T-helper 1 cell treated with Interleukin-12 subunit alpha and Interleukin-12 subunit beta and Interleukin-4 antibody, amounts not matched to agents 30 μg/mL and 1 μg/mL, for 36 hours (primary cell): ENCODE data around the gene ORM1.

Source experiments
- H3K27ac Mint-ChIP-seq: one replicate; pipeline ENCODE4 v1.8.0; 2021; ENCODE audit warnings: mild to moderate bottlenecking, mixed read lengths
- H3K27me3 Mint-ChIP-seq: one replicate; pipeline ENCODE4 v1.8.0; 2021; ENCODE audit warnings: low read depth, mixed read lengths
- H3K36me3 Mint-ChIP-seq: one replicate; pipeline ENCODE4 v1.8.0; 2021; ENCODE audit warnings: low read depth, mixed read lengths
- H3K4me1 Mint-ChIP-seq: one replicate; pipeline ENCODE4 v1.8.0; 2021; ENCODE audit warnings: low read depth, mixed read lengths
- H3K4me3 Mint-ChIP-seq: one replicate; pipeline ENCODE4 v1.8.0; 2021; ENCODE audit warnings: mild to moderate bottlenecking, moderate library complexity, mixed read lengths
- H3K9me3 Mint-ChIP-seq: one replicate; pipeline ENCODE4 v1.8.0; 2021; ENCODE audit warnings: mixed read lengths

ORM1 gene

DNA sequence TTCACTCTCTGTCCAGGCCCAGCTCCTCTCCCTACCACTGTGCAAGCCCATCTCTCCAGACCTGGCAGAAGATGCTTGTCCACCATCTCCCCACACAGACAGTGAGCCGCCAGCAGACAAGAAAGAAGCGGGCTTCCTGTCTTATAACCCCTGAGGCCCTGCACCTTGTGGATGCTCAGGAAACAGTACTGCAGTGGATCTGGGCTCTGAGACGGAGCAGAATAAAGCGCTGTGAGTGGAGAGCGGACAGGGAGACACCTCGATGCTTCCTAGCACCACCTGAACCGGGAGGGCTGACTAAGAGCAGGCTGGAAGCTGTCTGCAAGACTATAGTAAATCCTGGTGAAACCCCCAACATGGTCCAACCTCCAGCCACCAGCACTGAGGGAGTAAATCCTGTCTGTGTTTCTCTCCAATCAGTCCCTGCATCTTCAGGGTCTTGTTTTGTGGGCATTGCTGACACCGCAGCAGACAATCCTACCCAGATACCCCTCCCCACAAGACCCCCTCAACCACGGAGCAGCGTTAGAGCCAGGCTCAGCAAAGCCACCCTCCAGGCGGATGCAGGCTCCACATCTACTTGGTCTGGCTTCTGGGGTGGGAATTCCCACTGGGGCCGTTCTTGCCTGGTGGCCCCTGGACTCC, 25.5 kb downstream of the ORM1 start:
- peak overlapping the region; percentile 92 for H3K27ac Mint-ChIP-seq
- H3K9me3 Mint-ChIP-seq: no peaks in the 10 kb centered on the region
- H3K27me3 Mint-ChIP-seq: no peaks in the 10 kb centered on the region
- peaks cover 37% of the 10 kb centered on the region for H3K4me1 Mint-ChIP-seq
- H3K36me3 Mint-ChIP-seq: peaks cover 77% of the 10 kb centered on the region
- no peak overlapping the region for H3K4me3 Mint-ChIP-seq

GRCh38 chr9:114348906-114349482, 26.1 kb downstream of the ORM1 start:
- peak overlapping the region; percentile 92 for H3K27ac Mint-ChIP-seq
- no peaks in the 10 kb centered on the region for H3K9me3 Mint-ChIP-seq
- H3K27me3 Mint-ChIP-seq: no peaks in the 10 kb centered on the region
- H3K4me1 Mint-ChIP-seq: peaks cover 35% of the 10 kb centered on the region
- peaks cover 73% of the 10 kb centered on the region for H3K36me3 Mint-ChIP-seq
- H3K4me3 Mint-ChIP-seq: peak overlapping the region; percentile 52

GRCh38 chr9:114349713-114350480, 27.0 kb downstream of the ORM1 start:
- peak overlapping the region; percentile 52 for H3K4me3 Mint-ChIP-seq
- H3K4me1 Mint-ChIP-seq: peaks cover 30% of the 10 kb centered on the region
- H3K27me3 Mint-ChIP-seq: no peaks in the 10 kb centered on the region
- H3K27ac Mint-ChIP-seq: peak overlapping the region; percentile 92
- H3K9me3 Mint-ChIP-seq: no peaks in the 10 kb centered on the region
- peaks cover 65% of the 10 kb centered on the region for H3K36me3 Mint-ChIP-seq

DNA sequence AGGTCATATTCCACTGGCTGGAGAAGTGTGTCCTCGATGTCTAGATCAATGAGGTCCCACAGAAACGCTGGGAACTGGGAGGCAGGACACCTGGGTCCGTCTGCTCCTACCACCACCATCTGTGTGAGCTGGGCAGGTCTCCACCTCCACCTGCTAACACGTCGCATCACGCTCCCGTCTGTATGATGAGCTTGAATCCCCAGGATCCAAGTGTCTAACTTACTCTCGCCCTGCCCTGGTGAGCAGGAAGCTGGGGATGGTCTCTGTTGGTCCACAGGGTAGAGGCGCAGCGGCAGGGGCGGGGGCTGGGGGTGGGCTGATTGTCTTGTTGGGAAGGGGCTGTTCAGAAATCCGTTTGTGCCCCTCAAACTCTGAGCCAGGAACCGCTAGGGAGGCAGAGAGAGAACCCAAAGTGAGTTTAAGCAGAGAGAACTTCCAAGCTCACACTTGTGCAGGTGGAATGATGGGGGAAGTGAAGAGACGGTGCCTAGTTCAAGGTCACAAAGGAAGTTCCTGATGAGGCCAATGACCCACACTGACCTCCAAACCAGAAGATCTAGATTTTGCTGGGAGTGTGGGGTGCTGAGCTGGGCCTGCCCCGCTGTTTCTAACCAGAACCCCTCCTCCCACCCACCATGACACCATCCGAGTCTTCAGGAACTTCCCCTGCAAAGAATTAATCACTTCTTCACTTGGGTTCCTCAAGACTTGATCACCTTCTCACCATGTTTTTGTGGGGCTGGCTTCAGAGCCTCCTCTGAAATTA, 27.9 kb downstream of the ORM1 start:
- H3K4me3 Mint-ChIP-seq: no peak overlapping the region
- H3K4me1 Mint-ChIP-seq: peaks cover 30% of the 10 kb centered on the region
- no peaks in the 10 kb centered on the region for H3K27me3 Mint-ChIP-seq
- H3K27ac Mint-ChIP-seq: peak overlapping the region; percentile 92
- H3K9me3 Mint-ChIP-seq: no peaks in the 10 kb centered on the region
- H3K36me3 Mint-ChIP-seq: peaks cover 57% of the 10 kb centered on the region

- Mint-ChIP-seq H3K36me3 (peaks cover 53% of the 10 kb centered on the region), H3K27me3 (no peaks in the 10 kb centered on the region), H3K4me1 (peaks cover 34% of the 10 kb centered on the region), H3K9me3 (no peaks in the 10 kb centered on the region), H3K4me3 (no peak overlapping the region), H3K27ac (peak overlapping the region; percentile 31)
Measured at GRCh38 chr9:114351932-114352331, 29.0 kb downstream of the ORM1 start.

DNA sequence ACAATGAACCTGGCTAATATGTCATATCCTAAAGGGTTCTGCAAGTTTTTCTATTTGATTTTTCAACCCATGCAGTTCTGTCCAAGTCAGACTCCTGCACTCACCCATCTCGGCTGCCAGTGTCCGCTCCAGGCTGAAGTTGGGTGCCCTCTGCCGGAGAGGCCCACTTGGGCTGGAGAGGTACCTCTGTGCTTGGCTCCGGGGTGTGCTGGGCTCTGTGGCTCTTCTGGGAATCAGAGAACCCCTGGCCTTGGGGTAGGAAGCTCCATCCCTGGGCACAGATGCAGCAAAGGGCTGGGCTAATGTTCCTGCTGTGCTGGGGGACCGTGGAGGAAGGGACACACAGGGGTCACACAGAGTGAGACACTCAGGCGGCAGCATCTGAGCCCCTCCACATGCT, 32.9 kb downstream of the ORM1 start:
- no peak overlapping the region for H3K27ac Mint-ChIP-seq
- no peak overlapping the region for H3K4me3 Mint-ChIP-seq
- no peaks in the 10 kb centered on the region for H3K27me3 Mint-ChIP-seq
- no peaks in the 10 kb centered on the region for H3K9me3 Mint-ChIP-seq
- peaks cover 28% of the 10 kb centered on the region for H3K4me1 Mint-ChIP-seq
- peaks cover 41% of the 10 kb centered on the region for H3K36me3 Mint-ChIP-seq

DNA sequence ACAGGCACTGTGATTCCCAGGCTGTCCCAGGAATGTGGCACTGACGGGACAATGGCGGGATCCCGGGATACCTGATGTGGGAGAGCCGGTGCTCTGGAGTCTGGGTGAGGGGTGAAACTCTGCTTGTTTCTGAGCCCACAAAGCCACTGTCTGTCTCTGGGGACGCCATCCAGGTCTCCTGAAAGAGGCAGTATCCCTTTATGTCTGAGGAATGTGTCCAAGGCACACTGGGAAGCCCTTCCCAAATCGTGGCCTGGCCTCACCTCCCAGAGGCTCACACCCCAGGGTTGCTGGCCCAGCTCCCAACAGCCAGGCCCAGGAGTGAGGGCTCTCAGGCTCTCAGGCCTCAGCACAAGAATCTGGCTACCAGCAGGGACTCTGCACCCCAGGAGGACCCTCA, 33.9 kb downstream of the ORM1 start:
- H3K4me3 Mint-ChIP-seq: no peak overlapping the region
- no peak overlapping the region for H3K27ac Mint-ChIP-seq
- H3K27me3 Mint-ChIP-seq: no peaks in the 10 kb centered on the region
- H3K9me3 Mint-ChIP-seq: no peaks in the 10 kb centered on the region
- H3K36me3 Mint-ChIP-seq: peaks cover 43% of the 10 kb centered on the region
- peaks cover 35% of the 10 kb centered on the region for H3K4me1 Mint-ChIP-seq

DNA sequence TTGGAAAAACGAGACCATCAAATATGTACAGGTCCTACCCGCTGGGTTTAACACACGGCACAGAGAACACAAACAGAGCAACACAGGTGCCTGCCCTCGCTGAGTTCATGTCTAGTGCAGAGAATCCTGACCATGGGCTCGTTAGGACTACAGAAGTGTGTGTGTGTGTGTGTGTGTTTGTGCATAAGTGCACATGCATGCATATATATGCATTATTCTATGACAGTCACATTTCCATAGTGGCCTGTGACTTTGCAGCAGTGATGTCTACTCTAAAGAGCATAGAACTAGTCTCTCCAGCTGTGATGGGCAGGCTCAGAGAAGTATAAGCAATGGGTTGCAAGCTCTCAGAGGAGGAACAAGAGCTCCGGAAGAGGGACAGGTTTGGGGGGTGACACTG, 34.5 kb downstream of the ORM1 start:
- Mint-ChIP-seq H3K27me3 (no peaks in the 10 kb centered on the region), H3K4me1 (peaks cover 32% of the 10 kb centered on the region), H3K9me3 (no peaks in the 10 kb centered on the region), H3K27ac (peak overlapping the region; percentile 52), H3K36me3 (peaks cover 43% of the 10 kb centered on the region), H3K4me3 (no peak overlapping the region)

- Mint-ChIP-seq H3K36me3 (peaks cover 42% of the 10 kb centered on the region), H3K27ac (no peak overlapping the region), H3K4me3 (no peak overlapping the region), H3K4me1 (peaks cover 34% of the 10 kb centered on the region), H3K9me3 (no peaks in the 10 kb centered on the region), H3K27me3 (no peaks in the 10 kb centered on the region)
Measured at GRCh38 chr9:114357911-114358328, 35.0 kb downstream of the ORM1 start.

GRCh38 chr9:114359801-114360200, 36.9 kb downstream of the ORM1 start:
- Mint-ChIP-seq H3K27me3 (no peaks in the 10 kb centered on the region), H3K9me3 (no peaks in the 10 kb centered on the region), H3K36me3 (peaks cover 60% of the 10 kb centered on the region), H3K4me3 (no peak overlapping the region), H3K4me1 (peaks cover 53% of the 10 kb centered on the region), H3K27ac (peak overlapping the region; percentile 70)

DNA sequence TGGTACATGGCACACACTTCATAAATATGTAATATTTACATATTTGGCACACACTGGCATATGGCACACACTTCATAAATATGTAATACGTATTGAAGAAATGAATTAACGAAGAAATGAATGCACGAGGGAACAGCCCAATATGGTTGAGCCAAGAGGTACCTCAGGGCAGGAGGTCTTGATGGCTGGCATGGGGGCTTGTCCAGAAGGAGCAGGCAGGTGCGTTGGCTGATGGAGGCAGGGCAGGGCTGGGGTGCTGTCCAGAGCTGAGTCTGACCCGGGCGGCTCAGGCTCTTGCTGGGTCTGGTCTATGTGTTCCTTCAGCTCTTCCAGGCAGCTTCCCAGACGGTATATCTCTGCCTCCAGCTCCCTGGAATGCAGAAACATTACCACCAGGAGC, 38.6 kb downstream of the ORM1 start:
- Mint-ChIP-seq H3K4me1 (peaks cover 60% of the 10 kb centered on the region), H3K27me3 (no peaks in the 10 kb centered on the region), H3K27ac (peak overlapping the region; percentile 53), H3K4me3 (no peak overlapping the region), H3K36me3 (peaks cover 66% of the 10 kb centered on the region), H3K9me3 (no peaks in the 10 kb centered on the region)

DNA sequence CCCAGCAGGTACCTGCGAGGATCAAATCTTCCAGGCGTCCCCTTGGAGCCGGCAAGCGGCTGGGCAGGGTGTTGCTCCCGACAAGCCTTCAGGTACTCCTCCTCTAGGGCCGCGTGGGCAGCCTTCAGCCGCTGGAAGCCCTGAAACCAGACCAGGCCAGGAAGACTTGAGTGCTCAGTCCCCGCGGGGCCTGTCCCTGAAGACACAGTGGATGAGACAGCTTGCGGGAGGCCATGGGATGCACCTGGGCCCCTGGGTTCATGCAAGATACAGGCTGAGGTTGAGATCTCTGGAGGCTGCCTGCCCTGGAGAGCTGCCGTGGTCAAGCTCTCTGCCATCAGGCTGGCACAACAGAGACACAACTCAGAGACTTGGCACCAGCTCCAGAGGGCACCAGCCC, 39.5 kb downstream of the ORM1 start:
- Mint-ChIP-seq H3K27me3 (no peaks in the 10 kb centered on the region), H3K4me1 (peaks cover 63% of the 10 kb centered on the region), H3K4me3 (no peak overlapping the region), H3K27ac (no peak overlapping the region), H3K36me3 (peaks cover 69% of the 10 kb centered on the region), H3K9me3 (no peaks in the 10 kb centered on the region)

DNA sequence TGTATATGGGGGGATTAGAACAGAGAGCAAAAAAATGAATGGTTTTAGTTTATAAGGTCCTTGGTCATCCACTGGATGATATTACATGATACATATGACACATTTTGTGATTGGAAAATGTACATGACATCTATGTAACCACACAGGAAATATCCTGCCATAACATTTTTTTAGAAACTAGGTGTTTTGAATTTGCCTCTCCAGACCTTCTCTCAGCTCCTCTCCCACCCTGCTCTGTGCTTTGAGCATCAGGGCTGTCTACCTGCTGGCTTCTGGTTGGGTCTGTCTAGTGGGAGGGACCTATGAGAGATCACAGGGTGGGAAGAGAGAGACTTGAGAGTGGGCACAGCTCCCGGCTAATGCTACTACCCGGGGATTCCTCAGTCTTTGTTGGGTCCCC, 40.5 kb downstream of the ORM1 start:
- H3K27me3 Mint-ChIP-seq: no peaks in the 10 kb centered on the region
- no peaks in the 10 kb centered on the region for H3K9me3 Mint-ChIP-seq
- H3K4me3 Mint-ChIP-seq: peak overlapping the region; percentile 7
- H3K27ac Mint-ChIP-seq: peak overlapping the region; percentile 84
- peaks cover 73% of the 10 kb centered on the region for H3K36me3 Mint-ChIP-seq
- H3K4me1 Mint-ChIP-seq: peaks cover 64% of the 10 kb centered on the region

DNA sequence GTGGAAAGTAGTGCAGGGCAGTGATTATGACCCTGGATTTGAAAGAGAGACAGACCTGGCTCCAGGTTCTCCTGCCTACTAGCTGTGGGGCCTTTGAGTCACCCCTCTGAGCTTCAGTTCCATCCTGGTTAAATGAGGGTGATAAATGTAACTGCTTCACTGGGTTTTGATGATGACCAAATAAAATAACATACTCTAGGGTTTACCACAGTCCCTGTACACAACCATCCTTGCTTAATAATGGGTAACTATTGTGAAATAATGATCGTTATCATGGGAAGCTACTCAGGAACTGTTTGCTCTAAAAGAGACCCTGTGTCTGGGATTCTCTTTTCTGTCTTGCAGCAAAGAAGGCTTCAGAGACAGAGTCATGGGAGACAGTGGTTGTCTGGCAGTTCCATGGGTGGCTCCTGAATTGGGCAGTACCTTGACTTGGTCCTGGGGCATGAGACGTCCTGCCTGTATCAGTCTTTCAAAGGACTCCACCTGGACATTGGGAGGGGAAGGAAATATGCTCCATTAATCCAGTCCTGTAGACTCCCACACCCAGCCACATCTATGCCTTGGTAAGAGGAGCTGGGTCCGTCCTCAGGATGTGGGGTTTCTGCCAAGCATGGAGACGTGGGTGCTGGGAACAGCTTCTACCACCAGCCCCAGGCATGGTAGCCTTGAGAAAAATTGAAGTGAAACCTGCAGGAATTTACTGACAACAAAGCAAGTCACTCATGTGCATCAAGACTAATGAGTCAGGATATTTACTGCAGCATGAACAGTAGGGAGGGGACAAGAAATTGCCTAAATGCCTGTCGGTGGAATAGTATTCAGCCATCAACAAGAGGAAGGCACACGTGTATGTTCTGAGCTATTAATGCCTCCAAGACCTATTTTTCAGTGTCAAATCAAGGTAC, 41.5 kb downstream of the ORM1 start:
- peak overlapping the region; percentile 84 for H3K27ac Mint-ChIP-seq
- H3K4me3 Mint-ChIP-seq: peak overlapping the region; percentile 46
- peaks cover 68% of the 10 kb centered on the region for H3K4me1 Mint-ChIP-seq
- no peaks in the 10 kb centered on the region for H3K9me3 Mint-ChIP-seq
- H3K27me3 Mint-ChIP-seq: no peaks in the 10 kb centered on the region
- H3K36me3 Mint-ChIP-seq: peaks cover 78% of the 10 kb centered on the region
